NB4 (cell line): ENCODE data around the gene SMAD2.

Source experiments
- DNase-seq: peaks from one replicate; pipeline ENCODE4 v3.0.0; 2010; ENCODE audit warnings: low read depth
- H3K4me3 ChIP-seq: one replicate; pipeline ENCODE4 v1.5.1; 2011; ENCODE audit warnings: mild to moderate bottlenecking, low read depth, low read length, moderate library complexity
- CTCF ChIP-seq: IDR thresholded peaks from one replicate; pipeline ENCODE4 v1.5.1; 2012; ENCODE audit warnings: low read depth, low read length
- MAX ChIP-seq: IDR thresholded peaks from 2 replicates; pipeline ENCODE4 v1.6.1; 2011; ENCODE audit warnings: low read depth, low read length
- MYC ChIP-seq: IDR thresholded peaks from 2 replicates; pipeline ENCODE4 v1.6.1; 2011; ENCODE audit warnings: low read depth, low read length
- POLR2A ChIP-seq: IDR thresholded peaks from 2 replicates; pipeline ENCODE4 v1.6.1; 2011; ENCODE audit warnings: mild to moderate bottlenecking; ENCODE audit not compliant: insufficient read length; ENCODE audit errors: extremely low read depth

Gene SMAD2

GRCh38 chr18:47798366-47798765 is 132.1 kb downstream of the SMAD2 start:
- H3K4me3 ChIP-seq, result no peak overlapping the region
- no peak for TF ChIP-seq CTCF
- no peak for TF ChIP-seq MAX
- TF ChIP-seq MYC, result no peak
- TF ChIP-seq POLR2A, result no peak
- no peak for DNase-seq

GRCh38 chr18:47797126-47797525 is 133.3 kb downstream of the SMAD2 start:
- TF ChIP-seq POLR2A (no peak), CTCF (no peak), MYC (no peak), MAX (no peak)
- H3K4me3 ChIP-seq, result no peak overlapping the region
- DNase-seq, result no peak

- no peak for DNase-seq
- H3K4me3 ChIP-seq, result no peak overlapping the region
- no peak for TF ChIP-seq MAX
- TF ChIP-seq POLR2A, result no peak
- TF ChIP-seq CTCF, result no peak
- no peak for TF ChIP-seq MYC
These were observed 135.0 kb downstream of the SMAD2 start for GRCh38 chr18:47795434-47795814.

- DNase-seq, result no peak
- TF ChIP-seq POLR2A, result no peak
- H3K4me3 ChIP-seq, result no peak overlapping the region
These were observed 135.6 kb downstream of the SMAD2 start for GRCh38 chr18:47794725-47795433.

- no peak overlapping the region for H3K4me3 ChIP-seq
- no peak for DNase-seq
- no peak for TF ChIP-seq MYC
- TF ChIP-seq CTCF, result no peak
- no peak for TF ChIP-seq POLR2A
- TF ChIP-seq MAX, result no peak
These were observed 136.8 kb downstream of the SMAD2 start for GRCh38 chr18:47793609-47794008.

- no peak for DNase-seq
- TF ChIP-seq POLR2A (no peak), MYC (no peak), CTCF (no peak), MAX (no peak)
- H3K4me3 ChIP-seq, result no peak overlapping the region
These were observed 138.9 kb downstream of the SMAD2 start for GRCh38 chr18:47791461-47791985.
